Stomach (tissue), 9 donors: ENCODE results near the gene STX1A. TPM values are rescaled to one million over a fixed set of nuclear protein-coding genes. Genes with fewer than 3 reads are reported as not detected.

ENCODE experiments used
- DNase-seq, 2 donors: peaks; one replicate each; pipeline versions ENCODE4 v3.0.0 to v3.0.0-alpha.2; 2013 to 2019
- H3K27ac ChIP-seq, 5 donors: fragments of 200-600 bp in 4 of 5; sonication (generic) in 4 of 5; one replicate each; pipeline ENCODE4 v1.5.1; 2013 to 2019; ENCODE audit warnings: mild to moderate bottlenecking in 1 of 5, moderate library complexity in 1 of 5
- H3K27me3 ChIP-seq, 3 donors: fragments of 200-600 bp; sonication (generic); one replicate each; pipeline ENCODE4 v1.5.1; 2017 to 2019; ENCODE audit warnings: mixed run types in 1 of 3
- H3K36me3 ChIP-seq, 4 donors: fragments of 200-600 bp; sonication (generic); 1 replicate in 3 of 4; 2 replicates in 1 of 4; pipeline ENCODE4 v1.5.1; 2016 to 2019
- H3K4me1 ChIP-seq, 4 donors: fragments of 200-600 bp; sonication (generic); one replicate each; pipeline ENCODE4 v1.5.1; 2016 to 2019
- H3K4me3 ChIP-seq, 4 donors: fragments of 200-600 bp; sonication (generic) in 3 of 4; one replicate each; pipeline ENCODE4 v1.5.1; 2016 to 2019; ENCODE audit warnings: mild to moderate bottlenecking in 1 of 4
- H3K9me3 ChIP-seq, 4 donors: fragments of 200-600 bp; sonication (generic); one replicate each; pipeline ENCODE4 v1.5.1; 2016 to 2019
- CTCF ChIP-seq, 7 experiments: fragments of 450-650 bp in 4 of 7; fragments of 200-600 bp in 3 of 7; sonication (generic) in 3 of 7; IDR thresholded peaks; one replicate each; pipeline ENCODE4 v1.5.1; 2016 to 2019; ENCODE audit warnings: antibody characterized with exemption in 7 of 7, control low read depth in 2 of 7, mild to moderate bottlenecking in 1 of 7
- EP300 ChIP-seq: sonication (generic); formaldehyde crosslinking; IDR thresholded peaks from one replicate; pipeline ENCODE4 v1.6.1; 2017; ENCODE audit warnings: antibody characterized with exemption
- POLR2A ChIP-seq, 4 donors: fragments of 450-650 bp; IDR thresholded peaks; one replicate each; pipeline ENCODE4 v1.6.1; 2016; ENCODE audit warnings: antibody characterized with exemption in 4 of 4, control low read depth in 2 of 4, mild to moderate bottlenecking in 1 of 4, moderate library complexity in 1 of 4
- POLR2AphosphoS5 ChIP-seq, 3 donors: sonication (generic); formaldehyde crosslinking; IDR thresholded peaks; one replicate each; pipeline ENCODE4 v1.6.1; 2016; ENCODE audit warnings: antibody characterized with exemption in 3 of 3
- WGBS, 5 donors: extraction: QIAGEN DNeasy Blood & Tissue Kit in 3 of 5; methylation state at CpG; one replicate each; pipeline versions ENCODE4 v1.1.5 to v1.1.7; 2013 to 2018; 5-methylcytosine and 5-hydroxymethylcytosine counted together
- intact Hi-C: fragments of 100-400 bp; cut with DNase I; formaldehyde crosslinking; loops from one replicate; pipeline ENCODE4 v1.15.1; 2023; ENCODE audit warnings: low total_unique reads
- polyA plus RNA-seq, 3 donors: library from polyadenylated mRNA; stranded (reverse); fragments of 200-250 nt; gene quantifications; one replicate each; pipeline ENCODE4 v1.2.3, GENCODE V29; 2013
- total RNA-seq, 5 donors: library from RNA; depleted of rRNA; stranded (reverse); fragments of >200 nt; gene quantifications; one replicate each; pipeline versions ENCODE4 v1.1.0 to v1.2.3, GENCODE V29; 2014 to 2016
- donor health status: healthy with polysubstance abuse.
- donor health status: Bipolar disorder and iron deficiency.
- donor health status: healthy.

The STX1A gene
- total and polyA plus RNA-seq, 8 donors, result 1.1 to 57.2 (median 4.2) TPM; not detected in 1

GRCh38 chr7:73719806-73720169 lies 319 bp upstream of the STX1A start:
- no peaks in the 10 kb centered on the region for H3K36me3 ChIP-seq
- H3K4me3 ChIP-seq, result peak overlapping the region; percentile 76 to 92 (median 90)
- DNase-seq, result no peak
- peak overlapping the region in 1 of 5 donors; percentile 61 for H3K27ac ChIP-seq
- peaks cover 0 to 8% (median 6%) of the 10 kb centered on the region in 3 donors for H3K27me3 ChIP-seq
- H3K9me3 ChIP-seq, result no peaks in the 10 kb centered on the region
- intact Hi-C loops, result loop anchor here (5.0 kb wide), 1 partner anchor 112 kb away; no protein-coding TSS in a partner anchor
- H3K4me1 ChIP-seq, result peaks cover 48 to 71% (median 56%) of the 10 kb centered on the region in 4 donors
- WGBS, 5 donors, result 9 to 31% (median 13%) methylated on average over 6 to 16 of the region's 16 CpGs
- TF ChIP-seq EP300, result no peak
- TF ChIP-seq POLR2A (IDR thresholded peaks at IDR 0.05), result no peak
- no peak for TF ChIP-seq POLR2AphosphoS5 (IDR thresholded peaks at IDR 0.05)
- TF ChIP-seq CTCF (IDR thresholded peaks at IDR 0.05), result no peak

GRCh38 chr7:73718438-73718881 lies 1.0 kb downstream of the STX1A start:
- intact Hi-C loops, result no loop called here

GRCh38 chr7:73717991-73718405 lies 1.5 kb downstream of the STX1A start:
- peak overlapping the region in 3 of 4 donors; percentile 90 to 92 (median 90) for H3K4me3 ChIP-seq

More at GRCh38 chr7:73718438-73718881, 1.0 kb downstream of the STX1A start:
- peak overlapping the region in 3 of 5 donors; percentile 22 to 82 (median 71) for H3K27ac ChIP-seq
- WGBS, 5 donors, result 34 to 68% (median 45%) methylated on average over 5 to 9 of the region's 9 CpGs
- TF ChIP-seq EP300 (no peak), POLR2A (IDR thresholded peaks at IDR 0.05) (no peak), CTCF (IDR thresholded peaks at IDR 0.05) (no peak), POLR2AphosphoS5 (IDR thresholded peaks at IDR 0.05) (no peak)
- H3K4me1 ChIP-seq, result peaks cover 48 to 76% (median 56%) of the 10 kb centered on the region in 4 donors
- H3K9me3 ChIP-seq, result no peaks in the 10 kb centered on the region
- DNase-seq, result peak in 1 of 2 donors; percentile 16
- peaks cover 0 to 8% (median 6%) of the 10 kb centered on the region in 3 donors for H3K27me3 ChIP-seq
- H3K4me3 ChIP-seq, result peak overlapping the region; percentile 76 to 92 (median 90)
- H3K36me3 ChIP-seq, result no peaks in the 10 kb centered on the region

More at GRCh38 chr7:73717991-73718405, 1.5 kb downstream of the STX1A start:
- TF ChIP-seq EP300 (no peak), POLR2AphosphoS5 (IDR thresholded peaks at IDR 0.05) (no peak), POLR2A (IDR thresholded peaks at IDR 0.05) (no peak), CTCF (IDR thresholded peaks at IDR 0.05) (no peak)
- H3K27ac ChIP-seq, result peak overlapping the region in 2 of 5 donors; percentile 71 to 82
- peaks cover 0 to 8% (median 6%) of the 10 kb centered on the region in 3 donors for H3K27me3 ChIP-seq
- intact Hi-C loops, result no loop called here
- H3K36me3 ChIP-seq, result no peaks in the 10 kb centered on the region
- WGBS, 5 donors, result 57 to 75% (median 65%) methylated on average over 8 to 10 of the region's 10 CpGs
- H3K9me3 ChIP-seq, result no peaks in the 10 kb centered on the region
- peak in 1 of 2 donors; percentile 51 for DNase-seq
- H3K4me1 ChIP-seq, result peaks cover 48 to 76% (median 56%) of the 10 kb centered on the region in 4 donors
